Activated CD8-positive, alpha-beta T cell treated with anti-CD3 and anti-CD28 coated beads for 36 hours (primary cell): ENCODE data around the gene IKBKE. TPM values are rescaled to one million over a fixed set of nuclear protein-coding genes. Genes with fewer than 3 reads are reported as not detected.

Experiments
- ATAC-seq: fragments of 200-7000 bp; cut with Tn5 transposase; one replicate; pipeline ENCODE4 v1.10.0; 2021; ENCODE audit warnings: mild to moderate bottlenecking, moderate library complexity
- CTCF ChIA-PET: fragments of 350-600 bp; sonication (Branson Sonifier 250); formaldehyde crosslinking; loops from one replicate; lab custom pipeline; 2021; ENCODE audit warnings: antibody characterized with exemption; lab: Charles Lee
- POLR2A ChIA-PET: fragments of 350-600 bp; sonication (Branson Sonifier 250); formaldehyde crosslinking; loops from one replicate; lab custom pipeline; 2021; ENCODE audit warnings: antibody characterized with exemption; lab: Charles Lee
- DNase-seq: peaks from one replicate; pipeline ENCODE4 v3.0.0-alpha.2; 2020
- H3K27ac Mint-ChIP-seq: one replicate; pipeline ENCODE4 v1.8.0; 2021; ENCODE audit warnings: mild to moderate bottlenecking, mixed read lengths
- H3K27me3 Mint-ChIP-seq: one replicate; pipeline ENCODE4 v1.8.0; 2021; ENCODE audit warnings: mixed read lengths
- H3K36me3 Mint-ChIP-seq: one replicate; pipeline ENCODE4 v1.8.0; 2021; ENCODE audit warnings: low read depth, mixed read lengths
- H3K4me1 Mint-ChIP-seq: one replicate; pipeline ENCODE4 v1.8.0; 2021; ENCODE audit warnings: low read depth, mixed read lengths
- H3K4me3 Mint-ChIP-seq: one replicate; pipeline ENCODE4 v1.8.0; 2021; ENCODE audit warnings: mild to moderate bottlenecking, moderate library complexity, mixed read lengths
- H3K9me3 Mint-ChIP-seq: one replicate; pipeline ENCODE4 v1.8.0; 2021; ENCODE audit warnings: mixed read lengths
- CTCF ChIP-seq: fragments of 200-600 bp; IDR thresholded peaks from one replicate; pipeline ENCODE4 v1.8.0; 2022; ENCODE audit warnings: antibody characterized with exemption, mild to moderate bottlenecking
- intact Hi-C: fragments of 100-400 bp; cut with micrococcal nuclease; formaldehyde crosslinking; loops from one replicate; pipeline ENCODE4 v1.10.0; 2022
- total RNA-seq, 2 experiments: library from RNA; stranded (reverse); gene quantifications; one replicate each; pipeline ENCODE4 v1.2.3, GENCODE V29; 2021

The IKBKE gene
- total RNA-seq: 10 to 100 TPM; 14.3 to 14.9 TPM

GRCh38 chr1:206469933-206470691 lies at the start of gene IKBKE:
TSS of gene IKBKE (plus strand) at chr1:206470476. CDS start at chr1:206473228, 2,752 bp downstream.
- ChIA-PET POLR2A (interaction anchor here (0.6 to 1.6 kb wide), 11 partner anchors 88 to 663 kb away, joined by 3 to 5 read pairs (median 3); no protein-coding TSS in a partner anchor), CTCF (interaction anchor here (0.5 to 3.5 kb wide), 18 partner anchors 8 to 449 kb away, joined by 3 to 41 read pairs (median 4); partner anchors contain the start of gene DYRK3)
- Mint-ChIP-seq H3K27me3 (no peaks in the 10 kb centered on the region), H3K4me1 (peaks cover 90% of the 10 kb centered on the region), H3K27ac (peak within 1 kb of the TSS; percentile 94), H3K36me3 (peaks cover 18% of the 10 kb centered on the region), H3K4me3 (peak within 1 kb of the TSS; percentile 73), H3K9me3 (no peaks in the 10 kb centered on the region)
- TF ChIP-seq CTCF: no peak
- DNase-seq (peak; percentile 62), ATAC-seq (peak; percentile 21)
- intact Hi-C loops: no loop called here

GRCh38 chr1:206421616-206422340 lies 48.5 kb upstream of the IKBKE start:
- intact Hi-C loops: no loop called here
- Mint-ChIP-seq H3K4me3 (no peak overlapping the region), H3K4me1 (no peaks in the 10 kb centered on the region), H3K27me3 (no peaks in the 10 kb centered on the region), H3K36me3 (peaks cover 2% of the 10 kb centered on the region), H3K27ac (no peak overlapping the region), H3K9me3 (no peaks in the 10 kb centered on the region)
- ChIA-PET POLR2A (interaction anchor here (0.7 kb wide), 2 partner anchors 9 to 10 kb away, joined by 3 read pairs; no protein-coding TSS in a partner anchor), CTCF (interaction anchor here (0.7 to 1.0 kb wide), 2 partner anchors 9 to 41 kb away, joined by 3 to 4 read pairs; no protein-coding TSS in a partner anchor)
- DNase-seq (no peak), ATAC-seq (no peak)
- no peak for TF ChIP-seq CTCF

- Mint-ChIP-seq H3K27ac (no peak overlapping the region), H3K4me3 (no peak overlapping the region), H3K4me1 (no peaks in the 10 kb centered on the region), H3K9me3 (no peaks in the 10 kb centered on the region), H3K36me3 (peaks cover 2% of the 10 kb centered on the region), H3K27me3 (no peaks in the 10 kb centered on the region)
- no peak for ATAC-seq
- TF ChIP-seq CTCF: no peak
- ChIA-PET POLR2A (interaction anchor here (0.7 kb wide), 1 partner anchor 9 kb away, joined by 3 read pairs; no protein-coding TSS in a partner anchor), CTCF (interaction anchor here (0.7 to 1.0 kb wide), 2 partner anchors 8 to 40 kb away, joined by 3 to 4 read pairs; no protein-coding TSS in a partner anchor)
- intact Hi-C loops: no loop called here
- DNase-seq: no peak
These were observed 47.8 kb upstream of the IKBKE start for GRCh38 chr1:206422525-206422924.

- POLR2A ChIA-PET: no interaction called here
- CTCF ChIA-PET: interaction anchor here (1.0 to 3.5 kb wide), 2 partner anchors 9 to 35 kb away, joined by 3 to 12 read pairs; no protein-coding TSS in a partner anchor
- H3K36me3 Mint-ChIP-seq: no peaks in the 10 kb centered on the region
- no peak overlapping the region for H3K4me3 Mint-ChIP-seq
- intact Hi-C loops: no loop called here
- no peaks in the 10 kb centered on the region for H3K27me3 Mint-ChIP-seq
- no peak overlapping the region for H3K27ac Mint-ChIP-seq
- no peak for TF ChIP-seq CTCF
- ATAC-seq (no peak), DNase-seq (no peak)
- H3K4me1 Mint-ChIP-seq: no peaks in the 10 kb centered on the region
- H3K9me3 Mint-ChIP-seq: no peaks in the 10 kb centered on the region
These were observed 43.0 kb upstream of the IKBKE start for GRCh38 chr1:206427291-206427690.
